Testis (tissue), 2 donors: ENCODE results near the gene CTDP1.

Experiments used
- POLR2A ChIP-seq: fragments of 450-650 bp; IDR thresholded peaks from one replicate; pipeline ENCODE4 v1.6.1; 2017; ENCODE audit warnings: antibody characterized with exemption, mild to moderate bottlenecking, moderate library complexity
- TF ChIP-seq, protein P1 (sequence below), 3 experiments: fragments of 450-650 bp in 2 of 3; fragments of 200-600 bp in 1 of 3; sonication (generic) in 1 of 3; IDR thresholded peaks; one replicate each; pipeline ENCODE4 v1.5.1; 2016 to 2019; ENCODE audit warnings: antibody characterized with exemption in 3 of 3, mild to moderate bottlenecking in 2 of 3, moderate library complexity in 1 of 3

DNA sequence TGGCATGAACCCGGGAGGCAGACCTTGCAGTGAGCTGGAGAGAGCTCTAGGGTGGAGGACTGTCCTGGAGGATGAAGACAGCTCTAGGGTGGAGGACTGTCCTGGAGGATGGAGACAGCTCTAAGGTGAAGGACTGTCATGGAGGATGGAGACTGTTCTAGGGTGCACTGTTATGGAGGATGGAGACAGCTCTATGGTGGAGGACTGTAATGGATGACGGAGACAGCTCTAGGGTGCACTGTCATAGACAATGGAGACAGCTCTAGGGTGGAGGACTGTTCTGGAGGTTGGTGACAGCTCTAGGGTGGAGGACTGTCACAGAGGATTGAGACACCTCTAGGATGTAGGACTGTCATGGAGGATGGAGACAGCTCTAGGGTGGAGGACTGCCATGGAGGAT, 97.1 kb downstream of the CTDP1 start:
- TF ChIP-seq, protein P1, sequence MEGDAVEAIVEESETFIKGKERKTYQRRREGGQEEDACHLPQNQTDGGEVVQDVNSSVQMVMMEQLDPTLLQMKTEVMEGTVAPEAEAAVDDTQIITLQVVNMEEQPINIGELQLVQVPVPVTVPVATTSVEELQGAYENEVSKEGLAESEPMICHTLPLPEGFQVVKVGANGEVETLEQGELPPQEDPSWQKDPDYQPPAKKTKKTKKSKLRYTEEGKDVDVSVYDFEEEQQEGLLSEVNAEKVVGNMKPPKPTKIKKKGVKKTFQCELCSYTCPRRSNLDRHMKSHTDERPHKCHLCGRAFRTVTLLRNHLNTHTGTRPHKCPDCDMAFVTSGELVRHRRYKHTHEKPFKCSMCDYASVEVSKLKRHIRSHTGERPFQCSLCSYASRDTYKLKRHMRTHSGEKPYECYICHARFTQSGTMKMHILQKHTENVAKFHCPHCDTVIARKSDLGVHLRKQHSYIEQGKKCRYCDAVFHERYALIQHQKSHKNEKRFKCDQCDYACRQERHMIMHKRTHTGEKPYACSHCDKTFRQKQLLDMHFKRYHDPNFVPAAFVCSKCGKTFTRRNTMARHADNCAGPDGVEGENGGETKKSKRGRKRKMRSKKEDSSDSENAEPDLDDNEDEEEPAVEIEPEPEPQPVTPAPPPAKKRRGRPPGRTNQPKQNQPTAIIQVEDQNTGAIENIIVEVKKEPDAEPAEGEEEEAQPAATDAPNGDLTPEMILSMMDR (IDR thresholded peaks at IDR 0.05), result no peak
- no peak for TF ChIP-seq POLR2A
